ENCODE results near the gene EVA1A. TPM values are rescaled to one million over a fixed set of nuclear protein-coding genes. Genes with fewer than 3 reads are reported as not detected.

EVA1A gene
- total RNA-seq, 1 experiment from 2014 or later, result 10.8 TPM

DNA sequence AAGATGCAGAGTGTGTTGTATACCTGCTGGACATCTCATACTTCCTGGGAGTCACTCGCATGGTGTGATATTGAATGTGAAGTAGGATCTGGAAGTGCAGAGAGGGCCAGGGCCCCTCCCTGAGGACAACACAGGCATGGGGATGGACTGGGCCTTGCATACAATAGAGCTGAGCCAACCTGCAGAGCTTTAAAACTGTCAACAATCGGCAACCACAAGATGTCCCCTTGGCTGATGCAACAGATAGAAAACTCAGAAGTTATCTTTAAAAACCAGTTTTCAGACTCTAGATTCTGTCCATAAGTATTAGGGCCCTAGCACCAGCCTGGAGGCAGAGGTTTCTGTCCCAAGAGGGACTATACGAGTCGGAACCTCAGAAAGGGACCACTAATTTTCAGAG lies 19.7 kb downstream of the EVA1A start:
- DNase-seq, result no peak
- ChIA-PET CTCF (no interaction called here), POLR2A (ENCODE audit: unreplicated experiment) (no interaction called here)
- Histone ChIP-seq H3K4me3 (no peak overlapping the region), H3K36me3 (ENCODE audit: low read depth) (no peaks in the 10 kb centered on the region), H3K27me3 (ENCODE audit: insufficient read depth, low read depth) (no peaks in the 10 kb centered on the region), H4K20me1 (ENCODE audit: insufficient read depth) (no peaks in the 10 kb centered on the region), H3K4me2 (no peak overlapping the region), H3K9me3 (ENCODE audit: insufficient read depth, low read depth) (no peaks in the 10 kb centered on the region), H3K9me2 (ENCODE audit: insufficient read depth) (no peaks in the 10 kb centered on the region; the same call in 1 of the 2 replicates), H3F3A (ENCODE audit: insufficient read depth, low read depth) (no peaks in the 10 kb centered on the region), H3K27ac (no peak overlapping the region), H3K79me2 (ENCODE audit: low read depth) (no peaks in the 10 kb centered on the region), H3K4me1 (replicated peaks; ENCODE audit: insufficient read depth) (no peaks in the 10 kb centered on the region), H2AFZ (no peak overlapping the region)
- intact Hi-C loops (cut with micrococcal nuclease; ENCODE audit: unreplicated experiment), result no loop called here
- TF ChIP-seq EZH2 (IDR thresholded peaks at IDR 0.05; ENCODE audit: low read depth), result no peak
- TF ChIP-seq, protein P1, sequence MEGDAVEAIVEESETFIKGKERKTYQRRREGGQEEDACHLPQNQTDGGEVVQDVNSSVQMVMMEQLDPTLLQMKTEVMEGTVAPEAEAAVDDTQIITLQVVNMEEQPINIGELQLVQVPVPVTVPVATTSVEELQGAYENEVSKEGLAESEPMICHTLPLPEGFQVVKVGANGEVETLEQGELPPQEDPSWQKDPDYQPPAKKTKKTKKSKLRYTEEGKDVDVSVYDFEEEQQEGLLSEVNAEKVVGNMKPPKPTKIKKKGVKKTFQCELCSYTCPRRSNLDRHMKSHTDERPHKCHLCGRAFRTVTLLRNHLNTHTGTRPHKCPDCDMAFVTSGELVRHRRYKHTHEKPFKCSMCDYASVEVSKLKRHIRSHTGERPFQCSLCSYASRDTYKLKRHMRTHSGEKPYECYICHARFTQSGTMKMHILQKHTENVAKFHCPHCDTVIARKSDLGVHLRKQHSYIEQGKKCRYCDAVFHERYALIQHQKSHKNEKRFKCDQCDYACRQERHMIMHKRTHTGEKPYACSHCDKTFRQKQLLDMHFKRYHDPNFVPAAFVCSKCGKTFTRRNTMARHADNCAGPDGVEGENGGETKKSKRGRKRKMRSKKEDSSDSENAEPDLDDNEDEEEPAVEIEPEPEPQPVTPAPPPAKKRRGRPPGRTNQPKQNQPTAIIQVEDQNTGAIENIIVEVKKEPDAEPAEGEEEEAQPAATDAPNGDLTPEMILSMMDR (conservative IDR thresholded peaks at IDR 0.05), result no peak
- BruUV-seq (replicated peaks), result no TSS peak

DNA sequence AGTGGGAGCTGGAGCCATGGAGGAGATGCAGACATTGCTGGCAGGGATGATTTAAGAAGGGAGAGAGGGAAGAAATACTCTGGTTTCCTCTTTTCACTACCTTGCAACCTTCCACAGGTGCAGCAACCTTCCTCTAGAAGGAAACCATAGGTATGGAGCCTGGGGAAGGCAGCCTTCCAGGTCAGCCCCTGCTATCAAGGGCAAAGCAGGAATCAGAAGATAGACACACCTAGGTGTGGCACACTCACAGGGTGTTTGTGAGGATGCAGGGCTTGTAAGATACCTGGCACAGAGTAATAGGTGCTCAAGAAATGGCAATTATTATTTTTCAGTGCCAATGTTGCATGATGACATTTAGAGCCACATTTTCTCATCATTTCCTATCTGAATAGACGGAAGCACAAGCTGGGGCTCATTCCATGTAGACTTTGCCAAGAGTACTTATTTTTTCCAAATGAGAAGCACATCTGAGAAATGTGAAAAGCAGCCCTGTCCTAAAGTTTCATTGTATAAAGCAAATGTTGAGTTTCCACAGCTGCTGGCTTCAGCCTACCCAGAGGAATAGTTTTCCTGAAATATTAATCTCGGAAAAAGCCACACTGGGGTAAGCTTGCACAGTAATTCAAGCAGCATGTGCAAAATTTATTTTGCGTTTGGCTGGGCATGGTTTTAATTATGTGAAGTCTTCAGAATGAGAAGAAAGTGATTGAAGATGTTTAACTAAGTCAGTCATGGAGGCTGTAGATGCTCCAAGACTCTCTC lies 20.6 kb downstream of the EVA1A start:
- no peak for TF ChIP-seq EZH2 (IDR thresholded peaks at IDR 0.05; ENCODE audit: low read depth)
- TF ChIP-seq, protein P1 (conservative IDR thresholded peaks at IDR 0.05), result no peak
- H3K9me3 ChIP-seq (ENCODE audit: insufficient read depth, low read depth), result no peaks in the 10 kb centered on the region
- no peak overlapping the region for H3K4me3 ChIP-seq
- no peak overlapping the region for H3K4me2 ChIP-seq
- no peak overlapping the region for H3K27ac ChIP-seq
- no peaks in the 10 kb centered on the region for H3K4me1 ChIP-seq (replicated peaks; ENCODE audit: insufficient read depth)
- no TSS peak for BruUV-seq (replicated peaks)
- H3K27me3 ChIP-seq (ENCODE audit: insufficient read depth, low read depth), result no peaks in the 10 kb centered on the region
- no peaks in the 10 kb centered on the region for H3K36me3 ChIP-seq (ENCODE audit: low read depth)
- H2AFZ ChIP-seq, result no peak overlapping the region
- no peak for DNase-seq
- no peaks in the 10 kb centered on the region for H3K79me2 ChIP-seq (ENCODE audit: low read depth)
- H3F3A ChIP-seq (ENCODE audit: insufficient read depth, low read depth), result no peaks in the 10 kb centered on the region
- ChIA-PET CTCF (no interaction called here), POLR2A (ENCODE audit: unreplicated experiment) (no interaction called here)
- H3K9me2 ChIP-seq (ENCODE audit: insufficient read depth), result no peaks in the 10 kb centered on the region; the same call in 1 of the 2 replicates
- H4K20me1 ChIP-seq (ENCODE audit: insufficient read depth), result no peaks in the 10 kb centered on the region
- intact Hi-C loops (cut with micrococcal nuclease; ENCODE audit: unreplicated experiment), result no loop called here

DNA sequence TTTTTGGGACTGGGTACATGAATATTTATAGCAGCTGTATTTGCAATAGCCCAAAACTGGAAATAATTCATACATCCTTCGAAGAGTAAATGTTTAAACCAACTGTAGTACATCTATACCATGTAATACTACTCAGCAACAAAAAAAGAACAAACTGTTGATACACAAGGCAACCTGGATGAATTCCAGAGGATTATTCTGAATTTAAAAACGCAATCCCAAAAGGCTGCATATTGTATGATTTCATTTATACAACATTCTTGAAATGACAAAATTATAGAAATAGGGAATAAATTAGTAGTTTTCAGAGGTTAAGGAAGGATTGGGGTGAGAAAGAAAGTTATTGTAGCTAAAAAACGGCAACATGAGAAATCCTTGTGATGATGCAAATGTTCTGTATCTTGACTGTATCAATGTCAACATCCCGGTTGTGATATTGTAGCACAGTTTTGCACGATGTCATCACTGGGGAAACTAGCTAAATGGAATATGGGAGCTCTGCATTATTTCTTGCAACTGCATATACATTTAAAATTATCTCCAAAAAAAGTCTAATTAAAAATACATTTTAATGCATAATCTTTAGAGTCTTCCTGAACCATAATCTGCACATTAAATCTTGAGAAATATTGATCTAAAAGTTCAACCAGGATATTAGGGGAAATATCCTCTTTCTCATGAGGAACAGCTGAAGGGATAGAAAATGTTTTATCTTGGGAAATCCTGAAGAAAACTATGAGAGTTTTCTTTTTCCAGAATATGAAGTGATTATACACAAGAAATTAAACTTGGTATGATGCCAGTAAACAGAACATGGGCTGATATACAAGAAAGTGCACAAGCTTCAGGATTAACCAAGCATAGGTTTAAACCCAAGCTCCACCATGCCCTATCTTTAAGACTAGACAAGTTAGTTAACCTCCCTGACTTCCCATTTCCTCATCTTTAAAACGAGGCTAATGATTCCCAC lies 21.9 kb downstream of the EVA1A start:
- Histone ChIP-seq H3K36me3 (ENCODE audit: low read depth) (no peaks in the 10 kb centered on the region), H3K4me3 (no peak overlapping the region), H3F3A (ENCODE audit: insufficient read depth, low read depth) (no peaks in the 10 kb centered on the region), H3K9me3 (ENCODE audit: insufficient read depth, low read depth) (no peaks in the 10 kb centered on the region), H3K79me2 (ENCODE audit: low read depth) (no peaks in the 10 kb centered on the region), H2AFZ (no peak overlapping the region), H3K4me2 (no peak overlapping the region), H3K4me1 (replicated peaks; ENCODE audit: insufficient read depth) (no peaks in the 10 kb centered on the region), H3K9me2 (ENCODE audit: insufficient read depth) (no peaks in the 10 kb centered on the region), H4K20me1 (ENCODE audit: insufficient read depth) (no peaks in the 10 kb centered on the region), H3K27ac (no peak overlapping the region), H3K27me3 (ENCODE audit: insufficient read depth, low read depth) (no peaks in the 10 kb centered on the region)
- ChIA-PET CTCF (no interaction called here), POLR2A (ENCODE audit: unreplicated experiment) (no interaction called here)
- TF ChIP-seq, protein P1 (conservative IDR thresholded peaks at IDR 0.05), result no peak
- no peak for TF ChIP-seq EZH2 (IDR thresholded peaks at IDR 0.05; ENCODE audit: low read depth)
- BruUV-seq (replicated peaks), result no TSS peak
- intact Hi-C loops (cut with micrococcal nuclease; ENCODE audit: unreplicated experiment), result no loop called here
- DNase-seq, result no peak
